ENCODE results near the gene PTPMT1. TPM values are rescaled to one million over a fixed set of nuclear protein-coding genes. Genes with fewer than 3 reads are reported as not detected.
"Not testable (repeated sequence)": the region's sequence is repeated elsewhere in the genome, so short reads cannot be mapped to it uniquely, and the experiment has no call there.

Gene PTPMT1
- total RNA-seq, 1 donor from 2014 or later: 27.1 TPM

DNA sequence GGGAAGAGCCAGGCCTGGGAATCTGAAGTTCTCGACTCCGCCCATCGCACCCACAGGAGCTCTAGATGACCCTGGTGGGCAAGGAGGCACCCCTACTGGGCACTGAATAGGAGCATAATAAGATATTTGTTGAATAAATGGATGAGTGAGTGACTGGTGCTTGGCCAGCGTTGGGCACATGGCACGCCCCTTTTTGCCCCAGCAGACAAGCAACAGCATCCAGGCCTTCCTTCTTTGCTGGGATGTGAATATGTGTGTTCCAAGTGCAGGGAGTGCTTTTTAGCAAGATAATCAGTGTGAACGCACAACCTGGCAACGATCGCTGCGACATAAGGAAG lies 12.0 kb upstream of the PTPMT1 start:
- Mint-ChIP-seq H3K9me3 (no peaks in the 10 kb centered on the region), H3K27ac (peak overlapping the region; percentile 83), H3K4me3 (peak overlapping the region; percentile 96), H3K36me3 (ENCODE audit: low read depth) (peaks cover 12% of the 10 kb centered on the region), H3K4me1 (peaks cover 44% of the 10 kb centered on the region), H3K27me3 (no peaks in the 10 kb centered on the region)
- ChIA-PET POLR2A (interaction anchor here (0.6 to 2.7 kb wide), 7 partner anchors 12 to 558 kb away, joined by 3 to 29 read pairs (median 5); partner anchors contain the start of genes KBTBD4, NDUFS3 and PTPMT1), CTCF (interaction anchor here (0.6 to 1.0 kb wide), 6 partner anchors 11 to 48 kb away, joined by 3 to 4 read pairs (median 3); no protein-coding TSS in a partner anchor)
- DNase-seq (no peak), ATAC-seq (ENCODE audit: low read depth) (peak; percentile 13)
- TF ChIP-seq, protein P1, sequence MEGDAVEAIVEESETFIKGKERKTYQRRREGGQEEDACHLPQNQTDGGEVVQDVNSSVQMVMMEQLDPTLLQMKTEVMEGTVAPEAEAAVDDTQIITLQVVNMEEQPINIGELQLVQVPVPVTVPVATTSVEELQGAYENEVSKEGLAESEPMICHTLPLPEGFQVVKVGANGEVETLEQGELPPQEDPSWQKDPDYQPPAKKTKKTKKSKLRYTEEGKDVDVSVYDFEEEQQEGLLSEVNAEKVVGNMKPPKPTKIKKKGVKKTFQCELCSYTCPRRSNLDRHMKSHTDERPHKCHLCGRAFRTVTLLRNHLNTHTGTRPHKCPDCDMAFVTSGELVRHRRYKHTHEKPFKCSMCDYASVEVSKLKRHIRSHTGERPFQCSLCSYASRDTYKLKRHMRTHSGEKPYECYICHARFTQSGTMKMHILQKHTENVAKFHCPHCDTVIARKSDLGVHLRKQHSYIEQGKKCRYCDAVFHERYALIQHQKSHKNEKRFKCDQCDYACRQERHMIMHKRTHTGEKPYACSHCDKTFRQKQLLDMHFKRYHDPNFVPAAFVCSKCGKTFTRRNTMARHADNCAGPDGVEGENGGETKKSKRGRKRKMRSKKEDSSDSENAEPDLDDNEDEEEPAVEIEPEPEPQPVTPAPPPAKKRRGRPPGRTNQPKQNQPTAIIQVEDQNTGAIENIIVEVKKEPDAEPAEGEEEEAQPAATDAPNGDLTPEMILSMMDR (IDR thresholded peaks at IDR 0.05): no peak
- intact Hi-C loops (cut with micrococcal nuclease): loop anchor here (1.0 to 5.0 kb wide), 13 partner anchors 12 to 557 kb away; partner anchors contain the start of genes AGBL2, ARFGAP2, FNBP4 and MTCH2

DNA sequence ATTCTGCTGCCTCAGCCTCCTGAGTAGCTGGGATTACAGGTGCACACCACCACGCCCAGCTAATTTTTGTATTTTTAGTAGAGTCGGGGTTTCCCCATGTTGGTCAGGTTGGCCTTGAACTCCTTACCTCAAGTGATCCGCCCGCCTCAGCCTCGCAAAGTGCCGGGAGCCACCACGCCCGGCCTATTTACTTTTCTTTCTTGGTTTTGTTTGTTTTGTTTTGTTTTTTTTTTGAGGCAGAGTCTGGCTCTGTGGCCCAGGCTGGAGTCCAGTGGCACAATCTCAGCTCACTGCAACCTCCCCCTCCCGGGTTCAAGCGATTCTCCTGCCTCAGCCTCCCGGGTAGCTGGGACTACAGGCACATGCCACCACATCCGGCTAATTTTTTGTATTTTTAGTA lies 8.4 kb upstream of the PTPMT1 start:
- CTCF ChIA-PET; ATAC-seq (ENCODE audit: low read depth); H3K4me3 Mint-ChIP-seq; POLR2A ChIA-PET; H3K27me3 Mint-ChIP-seq; intact Hi-C loops (cut with micrococcal nuclease); H3K27ac Mint-ChIP-seq; H3K9me3 Mint-ChIP-seq; DNase-seq; H3K36me3 Mint-ChIP-seq (ENCODE audit: low read depth): not testable (repeated sequence)
- peaks cover 12% of the 10 kb centered on the region for H3K4me1 Mint-ChIP-seq

DNA sequence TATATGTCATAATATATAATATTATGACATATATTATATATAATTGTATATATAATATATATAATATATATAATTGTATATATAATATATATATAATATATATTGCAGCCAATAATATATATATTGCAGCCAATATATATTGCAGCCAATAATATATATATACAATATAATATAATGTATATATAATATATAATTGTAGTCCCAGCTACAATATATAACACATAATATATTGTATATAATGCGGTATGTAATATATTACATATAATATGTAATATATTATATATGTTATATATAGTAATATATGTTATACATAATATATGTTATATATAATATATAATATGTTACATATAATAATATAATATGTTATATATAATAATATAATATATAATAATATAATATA lies 6.7 kb upstream of the PTPMT1 start:
- ATAC-seq (ENCODE audit: low read depth) (no peak), DNase-seq (no peak)
- TF ChIP-seq, protein P1 (IDR thresholded peaks at IDR 0.05): no peak
- intact Hi-C loops (cut with micrococcal nuclease): no loop called here
- Mint-ChIP-seq H3K36me3 (ENCODE audit: low read depth) (no peaks in the 10 kb centered on the region), H3K4me1 (peaks cover 3% of the 10 kb centered on the region), H3K27me3 (no peaks in the 10 kb centered on the region), H3K9me3 (no peaks in the 10 kb centered on the region), H3K4me3 (no peak overlapping the region), H3K27ac (no peak overlapping the region)
- POLR2A ChIA-PET: no interaction called here
- CTCF ChIA-PET: no interaction called here

DNA sequence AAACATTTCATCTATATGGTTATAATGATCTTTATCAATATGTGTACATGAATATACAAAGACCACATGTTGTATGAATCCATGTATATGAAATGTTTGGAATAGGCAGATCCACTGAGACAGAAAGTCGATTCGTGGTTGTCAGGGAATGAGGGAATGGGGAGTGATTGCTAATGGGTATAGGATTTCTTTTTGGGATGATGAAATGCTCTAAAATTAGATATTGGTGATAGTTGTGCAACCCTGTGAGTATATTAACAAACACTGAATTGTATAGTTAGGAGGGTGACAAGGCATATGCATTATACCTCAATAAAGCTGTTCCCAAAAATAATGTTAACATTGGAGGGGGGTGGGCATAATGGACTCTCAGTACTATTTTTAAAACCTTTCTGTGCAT lies 5.0 kb upstream of the PTPMT1 start:
- intact Hi-C loops (cut with micrococcal nuclease): no loop called here
- Mint-ChIP-seq H3K27me3 (no peaks in the 10 kb centered on the region), H3K4me1 (peaks cover 7% of the 10 kb centered on the region), H3K36me3 (ENCODE audit: low read depth) (no peaks in the 10 kb centered on the region), H3K9me3 (no peaks in the 10 kb centered on the region), H3K27ac (no peak overlapping the region), H3K4me3 (no peak overlapping the region)
- ATAC-seq (ENCODE audit: low read depth) (no peak), DNase-seq (no peak)
- POLR2A ChIA-PET: interaction anchor here (0.6 to 0.7 kb wide), 3 partner anchors 9 to 538 kb away, joined by 3 to 4 read pairs (median 4); no protein-coding TSS in a partner anchor
- TF ChIP-seq, protein P1 (IDR thresholded peaks at IDR 0.05): no peak
- CTCF ChIA-PET: no interaction called here

DNA sequence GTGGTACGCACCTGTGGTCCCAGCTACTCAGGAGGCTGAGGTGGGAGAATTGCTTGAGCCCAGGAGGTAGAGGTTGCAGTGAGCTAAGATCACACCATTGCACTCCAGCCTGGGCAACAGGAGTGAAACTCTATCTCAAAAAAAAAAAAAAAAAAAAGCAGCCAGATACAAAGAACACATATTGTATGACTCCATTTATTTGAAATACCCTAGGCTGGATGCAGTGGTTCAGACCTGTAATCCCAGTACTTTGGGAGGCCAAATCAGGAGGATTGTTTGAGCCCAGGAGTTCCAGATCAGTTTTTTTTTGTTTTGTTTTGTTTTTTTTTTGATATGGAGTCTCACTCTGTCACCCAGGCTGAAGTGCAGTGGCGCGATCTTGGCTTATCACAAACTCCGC lies 3.0 kb upstream of the PTPMT1 start:
- H3K27me3 Mint-ChIP-seq; H3K27ac Mint-ChIP-seq; H3K36me3 Mint-ChIP-seq (ENCODE audit: low read depth); CTCF ChIA-PET; H3K4me3 Mint-ChIP-seq; ATAC-seq (ENCODE audit: low read depth); DNase-seq; intact Hi-C loops (cut with micrococcal nuclease); H3K9me3 Mint-ChIP-seq: not testable (repeated sequence)
- H3K4me1 Mint-ChIP-seq: peaks cover 18% of the 10 kb centered on the region
- POLR2A ChIA-PET: interaction anchor here (0.7 kb wide), 1 partner anchor 12 kb away, joined by 6 read pairs; no protein-coding TSS in a partner anchor

DNA sequence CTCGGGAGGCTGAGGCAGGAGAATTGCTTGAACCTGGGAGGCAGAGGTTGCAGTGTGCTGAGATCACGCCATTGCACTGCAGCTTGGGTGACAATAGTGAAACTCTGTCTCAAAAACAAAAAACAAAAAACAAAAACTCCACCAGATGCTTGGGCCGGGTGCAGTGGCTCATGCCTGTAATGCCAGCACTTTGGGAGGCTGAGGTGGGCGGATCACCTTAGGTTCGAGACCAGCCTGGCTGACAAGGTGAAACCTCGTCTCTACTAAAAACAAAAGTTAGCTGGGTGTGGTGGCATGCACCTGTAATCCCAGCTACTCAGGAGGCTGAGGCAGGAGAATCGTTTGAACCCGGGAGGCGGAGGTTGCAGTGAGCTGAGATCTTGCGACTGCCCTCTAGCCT lies 1.0 kb upstream of the PTPMT1 start:
- POLR2A ChIA-PET: interaction anchor here (0.7 to 3.9 kb wide), 4 partner anchors 9 to 135 kb away, joined by 3 to 56 read pairs (median 18); partner anchors contain the start of genes CELF1, KBTBD4 and NDUFS3
- H3K27me3 Mint-ChIP-seq; DNase-seq; H3K27ac Mint-ChIP-seq; intact Hi-C loops (cut with micrococcal nuclease); ATAC-seq (ENCODE audit: low read depth); H3K9me3 Mint-ChIP-seq; H3K36me3 Mint-ChIP-seq (ENCODE audit: low read depth): not testable (repeated sequence)
- Mint-ChIP-seq H3K4me1 (peaks cover 18% of the 10 kb centered on the region), H3K4me3 (peak overlapping the region; percentile 61)
- CTCF ChIA-PET: interaction anchor here (0.8 kb wide), 1 partner anchor 11 kb away, joined by 4 read pairs; no protein-coding TSS in a partner anchor

All from activated B cell treated with CpG ODN at 0.5 μM for 24 hours (primary cell).